Muscle of back (tissue), 11 donors: Measurements from ENCODE around the gene FAM219A. TPM values are rescaled to one million over a fixed set of nuclear protein-coding genes. Genes with fewer than 3 reads are reported as not detected.
"Not testable (repeated sequence)": the region's sequence is repeated elsewhere in the genome, so short reads cannot be mapped to it uniquely, and the experiment has no call there.

Source experiments
- DNase-seq, 3 donors: peaks; one replicate each; pipeline versions ENCODE4 v3.0.0 to v3.0.0-alpha.2; 2013
- polyA plus RNA-seq, 10 donors: library from polyadenylated mRNA; unstranded; fragments of 120-200 nt; gene quantifications; one replicate each; pipeline ENCODE4 v1.2.1, GENCODE V29; 2013; ENCODE audit not compliant: insufficient read length in 10 of 10

The FAM219A gene
- polyA plus RNA-seq, 10 donors, result 9.8 to 15.0 (median 11.8) TPM

DNA sequence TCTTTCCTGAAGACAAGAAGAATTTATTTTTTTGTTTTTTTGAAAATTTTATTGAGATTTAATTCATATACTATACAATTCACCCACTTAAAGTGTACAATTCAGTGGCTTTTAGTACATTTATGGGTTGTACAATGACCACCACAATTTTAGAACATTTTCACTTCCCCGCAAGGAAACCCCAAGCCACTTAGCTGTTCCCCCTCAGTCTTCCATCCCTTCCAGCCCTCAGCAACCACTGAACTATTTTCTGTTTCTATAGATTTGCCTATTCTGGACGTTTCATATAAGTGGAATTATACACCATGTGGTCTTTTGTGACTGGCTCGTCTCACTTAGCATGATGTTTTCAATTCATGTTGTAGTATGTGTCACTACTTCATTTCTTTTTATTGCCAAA, 28.2 kb upstream of the FAM219A start:
- DNase-seq, result no peak

- no peak for DNase-seq
Observed at GRCh38 chr9:34485822-34486221, 27.5 kb upstream of the FAM219A start.

DNA sequence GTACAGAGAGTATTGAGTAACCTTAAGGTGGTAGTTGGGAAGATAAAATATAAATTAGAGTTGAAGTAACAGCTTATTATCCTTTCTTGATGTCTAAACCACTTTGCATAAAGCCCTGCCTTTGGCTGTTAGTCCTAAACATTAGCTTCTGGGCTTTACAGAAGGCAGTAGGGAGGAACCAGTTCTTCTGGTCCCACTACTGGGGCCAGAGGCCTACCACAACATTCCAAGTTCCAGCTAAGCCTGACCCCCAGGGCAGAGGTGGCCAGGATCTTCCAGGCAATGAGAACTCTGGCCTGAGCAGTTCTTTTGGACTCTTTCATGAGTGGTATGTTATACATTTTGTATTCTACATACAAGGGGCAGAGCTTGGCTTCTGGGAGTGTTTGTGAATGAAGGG, 26.3 kb upstream of the FAM219A start:
- no peak for DNase-seq

DNA sequence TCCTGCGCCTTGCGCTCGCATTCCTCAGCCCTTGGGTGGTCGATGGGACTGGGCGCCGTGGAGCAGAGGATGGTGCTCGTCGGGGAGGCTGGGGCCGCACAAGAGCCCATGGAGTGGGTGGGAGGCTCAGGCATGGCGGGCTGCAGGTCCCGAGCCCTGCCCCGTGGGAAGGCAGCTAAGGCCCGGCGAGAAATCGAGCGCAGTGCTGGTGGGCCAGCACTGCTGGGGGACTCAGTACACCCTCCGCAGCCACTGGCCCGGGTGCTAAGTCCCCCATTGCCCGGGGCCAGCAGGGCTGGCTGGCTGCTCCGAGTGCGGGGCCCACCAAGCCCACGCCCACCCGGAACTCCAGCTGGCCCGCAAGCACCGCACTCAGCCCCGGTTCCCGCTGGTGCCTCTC, 24.4 kb upstream of the FAM219A start:
- not testable (repeated sequence) for DNase-seq

DNA sequence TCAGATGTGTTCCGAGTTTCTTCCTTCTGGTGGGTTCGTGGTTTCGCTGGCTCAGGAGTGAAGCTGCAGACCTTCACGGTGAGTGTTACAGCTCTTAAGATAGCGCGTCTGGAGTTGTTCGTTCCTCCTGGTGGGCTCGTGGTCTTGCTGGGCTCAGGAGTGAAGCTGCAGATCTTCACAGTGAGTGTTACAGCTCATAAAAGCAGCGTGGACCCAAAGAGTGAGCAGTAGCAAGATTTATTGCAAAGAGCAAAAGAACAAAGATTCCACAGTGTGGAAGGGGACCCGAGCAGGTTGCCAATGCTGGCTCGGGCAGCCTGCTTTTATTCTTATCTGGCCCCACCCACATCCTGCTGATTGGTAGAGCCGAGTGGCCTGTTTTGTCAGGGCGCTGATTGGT, 23.2 kb upstream of the FAM219A start:
- DNase-seq, result not testable (repeated sequence)

DNA sequence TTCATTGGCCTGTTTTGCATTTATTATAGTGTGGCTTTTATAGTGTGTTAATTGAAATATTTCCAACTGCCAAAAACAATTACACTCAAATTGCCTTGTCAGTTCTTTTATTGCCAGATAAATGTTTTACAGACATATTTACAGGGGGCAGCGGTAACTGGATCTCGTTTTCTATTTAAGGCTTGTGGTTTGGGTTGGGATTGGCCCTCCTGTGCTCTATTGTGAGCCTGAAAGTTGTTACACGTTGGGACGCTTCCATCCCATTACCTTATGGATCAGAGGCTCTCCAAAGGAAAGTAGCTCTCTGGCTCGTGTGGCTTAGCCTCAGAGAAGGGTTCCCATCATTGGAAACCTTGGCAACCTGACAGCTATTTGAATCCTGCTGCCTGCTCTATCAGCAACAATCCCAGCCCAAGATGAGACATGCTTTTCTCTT, 21.1 kb upstream of the FAM219A start:
- DNase-seq, result no peak

- no peak for DNase-seq
Observed at GRCh38 chr9:34477541-34477940, 19.2 kb upstream of the FAM219A start.

- no peak for DNase-seq
Observed at GRCh38 chr9:34475097-34475496, 16.7 kb upstream of the FAM219A start.

DNA sequence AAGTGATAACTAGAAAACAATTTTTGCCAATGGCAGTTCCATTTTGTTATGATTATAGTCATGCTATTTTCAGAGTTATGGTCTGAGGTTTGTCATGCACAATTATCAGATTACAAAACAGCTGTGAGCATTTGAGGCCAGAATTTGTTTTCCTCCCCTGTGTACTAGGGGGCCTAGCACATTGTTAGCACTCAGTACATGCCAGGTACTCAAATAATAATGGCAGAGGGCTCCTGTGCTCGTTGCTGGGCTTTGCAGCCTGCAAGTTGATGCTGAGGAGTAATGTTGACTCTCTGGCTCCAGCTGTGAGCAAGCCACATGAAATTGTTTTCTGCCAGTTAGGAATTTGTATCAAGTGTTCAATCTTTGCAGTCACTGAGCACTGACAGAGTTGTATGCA, 7.1 kb upstream of the FAM219A start:
- DNase-seq, result no peak

DNA sequence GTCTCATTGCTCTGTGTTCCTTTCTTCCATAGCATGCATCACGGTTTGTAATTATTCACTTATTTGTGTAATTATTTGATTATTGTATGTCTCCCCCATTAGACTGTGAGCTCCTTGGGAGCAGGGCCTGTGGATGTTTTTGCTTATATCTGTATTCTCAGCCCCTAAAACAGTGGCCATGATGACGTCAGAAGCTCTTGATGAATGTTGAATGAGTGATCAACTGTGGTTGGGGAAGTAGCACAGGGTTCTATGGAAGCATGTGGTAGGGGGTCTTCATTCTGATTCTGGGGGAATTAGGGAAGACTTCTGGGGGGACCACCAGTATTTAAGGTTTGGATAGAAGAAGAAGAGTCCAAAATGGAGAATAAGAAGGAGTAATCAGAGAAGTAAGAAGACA, 6.2 kb upstream of the FAM219A start:
- no peak for DNase-seq

DNA sequence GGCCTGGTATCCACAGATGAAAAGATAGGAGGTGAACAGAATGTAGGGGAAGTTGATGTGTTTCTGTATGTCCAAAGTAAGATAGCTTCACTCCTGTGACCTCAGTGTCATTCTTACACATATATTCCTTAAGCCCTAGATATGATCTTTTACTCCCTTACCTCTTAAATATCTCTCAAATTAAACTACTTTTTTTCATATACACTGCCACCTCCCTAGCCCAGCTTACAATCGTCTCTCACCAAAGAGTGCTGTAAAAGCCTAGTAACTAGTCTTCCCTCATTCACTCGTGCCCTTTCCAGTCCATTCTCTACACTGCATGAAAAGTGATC, 5.5 kb upstream of the FAM219A start:
- DNase-seq, result no peak

GRCh38 chr9:34463098-34463900, 4.9 kb upstream of the FAM219A start:
- no peak for DNase-seq

DNA sequence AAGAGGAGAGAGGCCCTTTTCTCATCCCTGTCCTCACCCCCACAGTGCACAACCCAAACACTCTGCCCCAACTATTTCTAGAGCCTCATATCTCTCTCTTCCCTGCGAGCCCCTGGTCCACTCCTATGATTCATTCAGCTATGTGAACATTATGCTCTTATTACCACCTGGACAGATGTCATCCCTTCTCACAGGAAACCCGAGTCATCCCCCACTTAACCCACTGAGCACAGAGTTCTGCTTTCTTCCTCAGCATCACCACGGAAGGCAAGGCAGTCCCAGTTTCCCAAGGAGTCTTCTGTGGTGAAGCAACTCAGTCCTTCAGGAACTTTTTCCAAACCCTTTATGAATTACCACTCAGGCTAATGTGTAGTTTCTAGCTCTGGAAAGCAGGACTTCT, 1.6 kb upstream of the FAM219A start:
- DNase-seq, result no peak

DNA sequence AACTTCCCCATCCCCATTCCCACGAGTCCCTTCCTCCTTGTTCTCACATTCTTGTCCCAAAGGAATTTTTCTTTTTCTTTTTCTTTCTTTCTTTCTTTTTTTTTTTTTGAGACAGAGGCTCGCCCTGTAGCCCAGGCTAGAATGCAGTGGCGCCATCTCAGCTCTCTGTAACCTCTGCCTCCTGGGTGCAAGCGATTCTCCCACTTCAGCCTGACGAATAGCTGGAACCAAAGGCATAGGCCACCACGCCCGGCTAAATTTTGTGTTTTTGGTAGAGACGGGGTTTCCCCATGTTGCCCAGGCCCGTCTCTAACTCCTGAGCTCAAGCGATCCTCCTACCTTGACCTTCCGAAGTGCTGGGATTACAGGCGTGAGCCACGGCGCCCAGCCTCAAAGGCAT, 986 bp upstream of the FAM219A start:
- DNase-seq, result no peak

DNA sequence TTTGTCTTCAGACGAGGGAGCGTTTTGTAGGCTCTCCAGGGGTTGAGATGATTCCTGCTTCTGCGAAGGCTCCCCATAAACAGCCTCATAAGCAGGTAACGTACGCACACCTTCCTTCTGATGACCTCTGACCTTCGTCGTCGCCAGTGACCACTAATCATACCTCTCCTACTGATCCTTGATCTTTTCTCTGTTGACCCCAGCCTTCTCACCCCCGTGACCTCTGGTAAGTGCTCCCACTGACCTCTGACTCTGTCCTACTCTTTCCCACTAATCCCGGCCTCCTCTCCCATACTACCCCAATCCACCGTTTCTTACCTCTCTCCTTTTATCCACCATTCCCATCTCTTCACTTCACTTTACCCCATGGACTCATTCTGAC, 580 bp upstream of the FAM219A start:
- no peak for DNase-seq

DNA sequence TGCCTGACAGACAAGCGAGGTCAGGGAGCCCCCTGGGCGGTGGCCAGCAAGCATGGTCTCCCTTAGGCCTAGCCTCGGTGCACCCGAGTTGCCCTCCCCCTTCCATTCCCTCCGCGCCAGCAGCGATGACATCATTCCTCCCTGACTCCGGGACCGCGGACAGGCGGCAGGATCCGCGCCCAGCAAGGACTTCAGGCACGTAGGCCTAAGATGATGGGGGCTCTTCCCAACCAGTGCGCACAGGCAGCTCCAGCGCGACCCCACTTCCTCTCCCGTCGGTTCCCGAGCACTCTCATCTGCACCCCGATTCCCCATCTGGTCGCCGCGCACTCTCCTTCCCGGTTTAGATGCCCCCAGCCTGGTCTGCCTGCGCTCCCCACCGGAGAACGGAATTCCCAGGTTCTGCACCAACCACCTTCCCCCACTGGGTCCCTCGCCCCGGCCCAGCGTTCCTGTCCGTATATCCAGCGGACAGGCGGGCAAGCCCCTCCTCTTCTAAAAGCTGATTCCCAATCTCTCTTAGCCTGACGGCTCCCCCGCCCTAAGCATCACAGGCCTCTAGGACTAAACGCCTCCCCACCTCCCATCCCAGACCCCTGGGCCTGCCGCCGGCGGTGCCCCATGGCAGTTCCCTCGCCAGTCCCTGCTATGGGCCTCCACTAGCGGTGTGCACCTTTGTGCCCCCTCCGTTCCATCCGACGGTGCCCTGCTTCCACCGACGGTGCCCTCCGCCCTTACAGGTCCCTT, 931 bp downstream of the FAM219A start:
- DNase-seq, result peak; percentile 58 to 79 (median 68)

GRCh38 chr9:34456746-34457145, 1.6 kb downstream of the FAM219A start:
- DNase-seq, result no peak

DNA sequence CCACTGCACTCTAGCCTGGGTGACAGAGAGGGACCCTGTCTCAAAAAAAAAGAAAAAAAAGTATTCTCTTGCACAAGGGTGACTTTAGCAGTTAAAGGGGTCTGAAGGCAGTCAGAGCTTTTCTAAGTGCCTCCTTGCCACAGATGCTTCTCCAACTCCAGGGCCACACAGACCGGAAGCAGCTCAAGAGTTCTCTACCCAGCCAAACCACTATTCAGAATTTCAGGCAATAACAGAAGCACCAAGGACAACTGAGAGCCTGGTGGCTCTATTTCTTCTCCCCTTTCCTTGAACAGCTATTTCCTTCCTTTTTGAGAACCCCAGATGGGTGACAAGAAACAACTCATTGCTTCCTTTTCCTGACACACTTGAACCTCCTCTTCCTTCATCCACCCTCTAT, 2.2 kb downstream of the FAM219A start:
- DNase-seq, result no peak

DNA sequence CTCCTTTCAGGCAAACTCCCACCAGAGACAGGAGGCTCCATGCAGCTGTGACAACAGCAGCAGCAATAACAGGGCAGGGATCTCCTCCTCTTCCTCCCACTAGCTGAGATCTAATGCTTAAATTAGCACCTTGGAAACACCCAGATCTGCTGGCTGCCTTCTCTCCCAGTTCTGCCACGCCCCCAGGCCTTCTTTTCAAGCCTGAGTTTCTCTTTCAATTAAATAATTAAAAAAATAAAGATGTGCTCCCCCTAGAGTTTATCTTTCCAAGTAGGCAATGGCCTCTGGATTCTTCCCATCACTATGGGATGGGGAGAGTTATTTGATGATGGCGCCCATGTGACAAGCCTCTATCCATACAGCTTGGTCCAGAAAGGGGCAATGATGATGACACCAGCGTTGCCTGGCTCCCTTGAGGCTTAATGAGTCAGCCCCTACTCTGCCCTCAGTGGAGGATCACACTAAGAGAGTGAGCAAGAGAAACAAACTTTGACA, 3.8 kb downstream of the FAM219A start:
- DNase-seq, result no peak

GRCh38 chr9:34452568-34452967, 5.8 kb downstream of the FAM219A start:
- no peak for DNase-seq

- no peak for DNase-seq
Observed at GRCh38 chr9:34451545-34451944, 6.8 kb downstream of the FAM219A start.

GRCh38 chr9:34451135-34451534, 7.2 kb downstream of the FAM219A start:
- no peak for DNase-seq

DNA sequence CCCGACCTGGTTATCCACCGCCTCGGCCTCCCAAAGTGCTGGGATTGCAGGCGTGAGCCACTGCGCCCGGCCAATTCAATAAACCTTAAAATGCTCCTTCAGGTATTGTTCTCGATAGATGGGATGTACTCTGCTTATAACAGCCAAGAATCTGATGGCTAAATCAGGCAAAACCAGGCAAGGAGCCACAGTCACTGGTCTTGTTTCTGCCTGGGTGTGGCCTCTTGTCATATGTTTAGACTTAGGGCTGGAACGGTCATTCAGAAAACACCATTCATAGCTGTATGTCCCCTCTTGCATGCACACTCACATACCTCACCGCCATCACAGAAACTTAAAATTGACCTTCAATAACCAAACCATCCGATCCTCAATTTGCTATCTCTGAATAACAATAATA, 7.7 kb downstream of the FAM219A start:
- no peak for DNase-seq
